GM12878 (cell line): ENCODE data around the gene MRPL55. TPM values are rescaled to one million over a fixed set of nuclear protein-coding genes. Genes with fewer than 3 reads are reported as not detected.
A peak's percentile ranks its signal among the peaks of the same experiment; 100 is the strongest.

Experiments
- ATF7 ChIP-seq: fragments of 450-650 bp; IDR thresholded peaks from 2 replicates; pipeline ENCODE4 v1.6.1; 2016; ENCODE audit warnings: low read depth, mild to moderate bottlenecking
- CREM ChIP-seq: IDR thresholded peaks from 2 replicates; pipeline ENCODE4 v1.6.1; 2014; ENCODE audit warnings: antibody characterized with exemption, low read depth
- CTCF ChIP-seq, 3 experiments: IDR thresholded peaks in 2 of 3; conservative IDR thresholded peaks in 1 of 3; 2 replicates each; pipeline ENCODE4 v1.5.1; 2011; ENCODE audit warnings: low read depth in 3 of 3, low read length in 3 of 3, mild to moderate bottlenecking in 3 of 3, control low read depth in 2 of 3, moderate library complexity in 2 of 3, inconsistent platforms in 1 of 3, mixed read lengths in 1 of 3; ENCODE audit not compliant: control insufficient read depth in 2 of 3, insufficient read depth in 1 of 3; ENCODE audit errors: extremely low read depth in 1 of 3
- DPF2 ChIP-seq: fragments of 450-650 bp; IDR thresholded peaks from 2 replicates; pipeline ENCODE4 v1.6.1; 2017; ENCODE audit warnings: mild to moderate bottlenecking
- HSF1 ChIP-seq: fragments of 150-350 bp; IDR thresholded peaks from 2 replicates; pipeline ENCODE4 v1.6.1; 2014; ENCODE audit warnings: mild to moderate bottlenecking, low read depth, low read length
- JUND ChIP-seq: IDR thresholded peaks from 2 replicates; pipeline ENCODE4 v1.6.1; 2012; ENCODE audit warnings: low read depth, mild to moderate bottlenecking, low read length, improper control_type of control experiment, moderate library complexity
- MXI1 ChIP-seq: fragments of 150-350 bp; IDR thresholded peaks from 2 replicates; pipeline ENCODE4 v1.6.1; 2011; ENCODE audit warnings: low read depth, mild to moderate bottlenecking, inconsistent platforms, low read length, improper control_type of control experiment
- SRF ChIP-seq, 2 experiments: IDR thresholded peaks; 2 replicates each; pipeline ENCODE4 v1.6.1; 2011; ENCODE audit warnings: low read depth in 2 of 2, low read length in 2 of 2, mild to moderate bottlenecking in 1 of 2, moderate library complexity in 1 of 2
- TCF3 ChIP-seq: IDR thresholded peaks from 2 replicates; pipeline ENCODE4 v1.6.1; 2012; ENCODE audit warnings: low read depth, mild to moderate bottlenecking, low read length, borderline replicate concordance; ENCODE audit not compliant: insufficient read depth
- ZNF384 ChIP-seq: IDR thresholded peaks from 2 replicates; pipeline ENCODE4 v1.6.1; 2012; ENCODE audit warnings: low read depth, mild to moderate bottlenecking, low read length, improper control_type of control experiment, borderline replicate concordance
- ZNF622 ChIP-seq: fragments of 450-650 bp; IDR thresholded peaks from 2 replicates; pipeline ENCODE4 v1.6.1; 2017; ENCODE audit warnings: mild to moderate bottlenecking, inconsistent platforms
- polyA plus RNA-seq, 11 experiments: library from polyadenylated mRNA; depleted of rRNA in 4 of 11; unstranded in 6 of 11; stranded (reverse) in 5 of 11; fragments of >200 nt; fragmentation: Nextera tagmentation in 4 of 11; fragmentation: Illumina TruSeq in 1 of 11; extraction: Ambion mirVana in 4 of 11; extraction: Trizol in 1 of 11; gene quantifications; 1 replicate in 1 of 11; 2 replicates in 10 of 11; pipeline versions ENCODE4 v1.2.1 to v1.2.3, GENCODE V29; 2011 to 2016; ENCODE audit warnings: inconsistent platforms in 2 of 11, missing spikeins in 2 of 11, low read depth in 1 of 11
- total RNA-seq, 4 experiments: library from RNA; depleted of rRNA in 3 of 4; stranded (reverse); fragments of >200 nt in 3 of 4; fragmentation: Illumina TruSeq in 1 of 4; extraction: Trizol in 1 of 4; gene quantifications; 2 replicates each; pipeline versions ENCODE4 v1.2.1 to v1.2.3, GENCODE V29; 2013 to 2021
- TF ChIP-seq, protein P1 (sequence below): fragments of 450-650 bp; formaldehyde crosslinking; IDR thresholded peaks from 2 replicates; pipeline ENCODE4 v1.4.0; 2022; ENCODE audit warnings: mild to moderate bottlenecking, moderate library complexity
- TF ChIP-seq, protein P2 (sequence below): fragments of 450-650 bp; IDR thresholded peaks from 2 replicates; pipeline ENCODE4 v1.6.1; 2017; ENCODE audit warnings: mild to moderate bottlenecking, moderate library complexity
- TF ChIP-seq, protein P3 (sequence below): IDR thresholded peaks from 2 replicates; pipeline ENCODE4 v1.6.1; 2011; ENCODE audit warnings: borderline replicate concordance, low read depth, mild to moderate bottlenecking, moderate library complexity, low read length; ENCODE audit not compliant: insufficient read depth, poor library complexity, severe bottlenecking

The MRPL55 gene
- total and polyA plus RNA-seq, 10 of the 15 experiments (the other 5 are each of a cell fraction or from before 2014, with no cell fraction given) = 15.1 to 143 (median 55.8) TPM

- TF ChIP-seq HSF1 (no peak), MXI1 (no peak), ATF7 (no peak), CTCF (IDR thresholded peaks at IDR 0.05 in 2 of 3, conservative IDR thresholded peaks at IDR 0.05 in 1 of 3; ENCODE audit: control insufficient read depth in 2 of 3, extremely low read depth in 1 of 3, insufficient read depth in 1 of 3, low read depth in 3 of 3, low read length in 3 of 3) (no peak), SRF (IDR thresholded peaks at IDR 0.05; ENCODE audit: low read depth in 2 of 2, low read length in 2 of 2) (no peak), ZNF384 (no peak), CREM (no peak), ZNF622 (no peak), JUND (no peak), DPF2 (0 out of 2 replicates have a peak, but pooled peaks have one; percentile 7), TCF3 (no peak)
- TF ChIP-seq, protein P1, sequence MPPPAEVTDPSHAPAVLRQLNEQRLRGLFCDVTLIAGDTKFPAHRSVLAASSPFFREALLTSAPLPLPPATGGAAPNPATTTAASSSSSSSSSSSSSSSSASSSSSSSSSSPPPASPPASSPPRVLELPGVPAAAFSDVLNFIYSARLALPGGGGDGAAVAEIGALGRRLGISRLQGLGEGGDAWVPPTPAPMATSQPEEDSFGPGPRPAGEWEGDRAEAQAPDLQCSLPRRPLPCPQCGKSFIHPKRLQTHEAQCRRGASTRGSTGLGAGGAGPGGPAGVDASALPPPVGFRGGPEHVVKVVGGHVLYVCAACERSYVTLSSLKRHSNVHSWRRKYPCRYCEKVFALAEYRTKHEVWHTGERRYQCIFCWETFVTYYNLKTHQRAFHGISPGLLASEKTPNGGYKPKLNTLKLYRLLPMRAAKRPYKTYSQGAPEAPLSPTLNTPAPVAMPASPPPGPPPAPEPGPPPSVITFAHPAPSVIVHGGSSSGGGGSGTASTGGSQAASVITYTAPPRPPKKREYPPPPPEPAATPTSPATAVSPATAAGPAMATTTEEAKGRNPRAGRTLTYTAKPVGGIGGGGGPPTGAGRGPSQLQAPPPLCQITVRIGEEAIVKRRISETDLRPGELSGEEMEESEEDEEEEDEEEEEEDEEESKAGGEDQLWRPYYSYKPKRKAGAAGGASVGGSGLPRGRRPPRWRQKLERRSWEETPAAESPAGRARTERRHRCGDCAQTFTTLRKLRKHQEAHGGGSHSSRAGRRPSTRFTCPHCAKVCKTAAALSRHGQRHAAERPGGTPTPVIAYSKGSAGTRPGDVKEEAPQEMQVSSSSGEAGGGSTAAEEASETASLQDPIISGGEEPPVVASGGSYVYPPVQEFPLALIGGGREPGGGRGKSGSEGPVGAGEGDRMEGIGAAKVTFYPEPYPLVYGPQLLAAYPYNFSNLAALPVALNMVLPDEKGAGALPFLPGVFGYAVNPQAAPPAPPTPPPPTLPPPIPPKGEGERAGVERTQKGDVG = no peak
- TF ChIP-seq, protein P2, sequence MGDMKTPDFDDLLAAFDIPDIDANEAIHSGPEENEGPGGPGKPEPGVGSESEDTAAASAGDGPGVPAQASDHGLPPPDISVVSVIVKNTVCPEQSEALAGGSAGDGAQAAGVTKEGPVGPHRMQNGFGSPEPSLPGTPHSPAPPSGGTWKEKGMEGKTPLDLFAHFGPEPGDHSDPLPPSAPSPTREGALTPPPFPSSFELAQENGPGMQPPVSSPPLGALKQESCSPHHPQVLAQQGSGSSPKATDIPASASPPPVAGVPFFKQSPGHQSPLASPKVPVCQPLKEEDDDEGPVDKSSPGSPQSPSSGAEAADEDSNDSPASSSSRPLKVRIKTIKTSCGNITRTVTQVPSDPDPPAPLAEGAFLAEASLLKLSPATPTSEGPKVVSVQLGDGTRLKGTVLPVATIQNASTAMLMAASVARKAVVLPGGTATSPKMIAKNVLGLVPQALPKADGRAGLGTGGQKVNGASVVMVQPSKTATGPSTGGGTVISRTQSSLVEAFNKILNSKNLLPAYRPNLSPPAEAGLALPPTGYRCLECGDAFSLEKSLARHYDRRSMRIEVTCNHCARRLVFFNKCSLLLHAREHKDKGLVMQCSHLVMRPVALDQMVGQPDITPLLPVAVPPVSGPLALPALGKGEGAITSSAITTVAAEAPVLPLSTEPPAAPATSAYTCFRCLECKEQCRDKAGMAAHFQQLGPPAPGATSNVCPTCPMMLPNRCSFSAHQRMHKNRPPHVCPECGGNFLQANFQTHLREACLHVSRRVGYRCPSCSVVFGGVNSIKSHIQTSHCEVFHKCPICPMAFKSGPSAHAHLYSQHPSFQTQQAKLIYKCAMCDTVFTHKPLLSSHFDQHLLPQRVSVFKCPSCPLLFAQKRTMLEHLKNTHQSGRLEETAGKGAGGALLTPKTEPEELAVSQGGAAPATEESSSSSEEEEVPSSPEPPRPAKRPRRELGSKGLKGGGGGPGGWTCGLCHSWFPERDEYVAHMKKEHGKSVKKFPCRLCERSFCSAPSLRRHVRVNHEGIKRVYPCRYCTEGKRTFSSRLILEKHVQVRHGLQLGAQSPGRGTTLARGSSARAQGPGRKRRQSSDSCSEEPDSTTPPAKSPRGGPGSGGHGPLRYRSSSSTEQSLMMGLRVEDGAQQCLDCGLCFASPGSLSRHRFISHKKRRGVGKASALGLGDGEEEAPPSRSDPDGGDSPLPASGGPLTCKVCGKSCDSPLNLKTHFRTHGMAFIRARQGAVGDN = no peak
- TF ChIP-seq, protein P3, sequence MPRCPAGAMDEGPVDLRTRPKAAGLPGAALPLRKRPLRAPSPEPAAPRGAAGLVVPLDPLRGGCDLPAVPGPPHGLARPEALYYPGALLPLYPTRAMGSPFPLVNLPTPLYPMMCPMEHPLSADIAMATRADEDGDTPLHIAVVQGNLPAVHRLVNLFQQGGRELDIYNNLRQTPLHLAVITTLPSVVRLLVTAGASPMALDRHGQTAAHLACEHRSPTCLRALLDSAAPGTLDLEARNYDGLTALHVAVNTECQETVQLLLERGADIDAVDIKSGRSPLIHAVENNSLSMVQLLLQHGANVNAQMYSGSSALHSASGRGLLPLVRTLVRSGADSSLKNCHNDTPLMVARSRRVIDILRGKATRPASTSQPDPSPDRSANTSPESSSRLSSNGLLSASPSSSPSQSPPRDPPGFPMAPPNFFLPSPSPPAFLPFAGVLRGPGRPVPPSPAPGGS = no peak
Observed at GRCh38 chr1:228082918-228083870, 25.9 kb downstream of the MRPL55 start (continued).
